GM18868 (cell line): Measurements from ENCODE around the gene C19orf44.

ENCODE experiments used
- ATAC-seq: cut with Tn5 transposase; IDR thresholded peaks from one replicate; pipeline ENCODE4 v1.9.1; 2021; ENCODE audit warnings: mild to moderate bottlenecking, moderate library complexity; ENCODE audit not compliant: unreplicated experiment

Gene C19orf44

GRCh38 chr19:16516381-16516780 lies 20.2 kb downstream of the C19orf44 start:
- no peak for ATAC-seq

DNA sequence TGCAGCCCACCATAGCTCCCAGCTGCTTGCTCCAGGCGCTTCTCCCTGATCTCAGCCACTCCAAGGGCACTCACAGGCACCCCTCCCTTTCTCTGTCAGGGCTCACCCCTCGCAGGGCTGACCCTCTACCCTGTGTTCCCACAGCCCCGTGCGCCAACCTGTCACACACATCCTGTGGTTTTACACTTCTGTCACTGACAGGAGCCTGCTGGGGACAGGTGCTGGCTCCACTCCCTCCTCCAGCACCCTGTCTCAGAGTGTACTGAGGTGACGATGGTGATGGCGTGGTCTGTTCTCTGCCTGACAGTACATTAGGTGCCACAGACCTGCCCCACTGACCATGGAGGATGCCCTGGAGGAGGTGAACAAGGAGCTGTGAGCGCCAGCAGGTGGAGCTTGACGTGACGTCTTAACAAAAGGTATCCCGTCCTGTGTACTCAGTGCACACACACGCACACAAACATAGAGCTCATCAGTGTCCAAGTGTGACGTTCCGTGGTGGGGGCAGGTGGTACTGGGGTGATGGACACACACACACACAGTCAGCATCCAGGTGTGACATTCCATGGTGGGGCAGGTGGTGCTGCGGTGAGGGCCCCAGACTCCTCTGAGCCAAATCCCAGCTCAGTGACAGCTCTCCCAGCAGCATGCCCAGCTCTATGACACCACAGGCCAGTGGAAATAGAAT lies 20.9 kb downstream of the C19orf44 start:
- no peak for ATAC-seq

GRCh38 chr19:16518061-16518460 lies 21.9 kb downstream of the C19orf44 start:
- ATAC-seq, result no peak

DNA sequence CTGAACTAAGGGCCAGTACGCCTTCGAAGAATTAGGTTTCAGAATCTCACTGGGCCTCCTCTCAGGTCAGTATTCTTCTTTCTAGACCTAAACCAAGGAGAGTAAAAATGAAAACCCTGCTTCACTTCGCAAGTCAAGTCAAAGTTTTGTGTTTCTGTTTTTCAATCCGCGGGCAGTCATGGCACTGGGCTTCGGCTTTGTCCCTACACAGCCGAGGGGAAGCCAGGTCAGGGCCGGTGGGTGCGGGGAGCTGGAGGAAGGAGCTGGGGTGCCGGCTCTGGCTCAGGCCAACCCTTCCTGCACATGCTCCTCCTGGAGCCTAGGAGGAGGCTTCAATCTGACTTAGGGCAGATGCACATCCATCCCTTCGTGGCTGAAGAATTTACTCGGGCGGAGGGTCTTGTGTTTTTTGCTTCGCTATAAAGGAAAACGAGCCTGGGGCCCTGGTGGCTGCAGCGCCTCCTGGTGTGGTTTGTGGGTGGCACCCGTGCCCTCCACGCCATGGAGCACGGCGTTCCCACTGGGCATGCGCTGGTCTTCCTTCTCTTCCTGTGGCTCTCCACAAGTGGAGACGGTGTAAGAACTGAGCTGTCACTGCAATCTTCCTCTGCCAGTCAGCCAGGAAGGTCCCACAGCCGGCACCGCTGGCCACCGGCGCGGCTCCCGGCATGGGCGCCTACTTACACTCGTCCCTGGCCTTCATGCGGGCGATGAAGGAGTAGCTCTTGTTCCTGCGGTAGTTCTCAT lies 22.5 kb downstream of the C19orf44 start:
- ATAC-seq, result no peak

- no peak for ATAC-seq
Measured at GRCh38 chr19:16519230-16519687, 23.1 kb downstream of the C19orf44 start.

DNA sequence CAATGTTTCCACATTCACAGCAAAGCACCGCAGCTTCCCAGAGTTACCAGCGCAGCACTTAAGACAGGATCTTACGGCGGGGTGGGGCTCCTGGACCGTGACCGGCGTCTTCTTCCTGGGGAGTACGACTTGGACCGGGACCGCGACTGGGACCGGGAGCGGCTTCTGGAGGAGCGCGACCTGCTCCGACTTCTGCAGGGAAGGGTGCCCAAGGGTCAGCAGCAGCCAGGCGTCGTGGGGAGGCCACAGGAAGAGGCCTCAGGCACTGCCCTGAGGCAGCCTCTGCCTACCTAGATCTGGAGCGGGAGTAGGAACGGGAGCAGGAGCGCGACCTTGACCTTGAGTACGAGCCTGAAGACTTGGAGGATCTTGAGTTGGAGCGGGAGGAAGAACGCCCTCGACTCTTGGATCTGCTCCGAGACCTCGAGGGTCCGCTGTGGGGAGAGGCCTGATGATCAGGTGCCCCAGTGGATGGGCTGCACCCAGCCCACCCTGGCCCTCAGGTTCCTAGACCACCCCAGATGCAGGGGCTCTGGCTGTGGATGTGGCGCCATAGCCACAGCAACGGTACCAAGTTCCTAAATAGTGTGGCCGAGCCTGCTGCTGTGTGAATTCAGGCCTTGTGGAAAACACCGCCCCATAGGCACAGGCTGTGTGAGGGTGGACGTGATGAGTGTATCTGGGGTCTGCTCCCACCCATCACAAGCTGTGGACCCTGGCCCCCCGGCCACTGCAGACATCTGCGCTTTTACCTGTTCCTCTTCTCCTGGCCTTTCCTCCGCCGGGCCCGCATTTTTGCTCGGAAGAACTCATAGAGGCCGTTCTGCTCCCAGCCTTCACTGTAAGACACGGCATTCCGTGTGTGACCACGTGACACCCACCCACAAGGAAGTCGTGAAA lies 24.1 kb downstream of the C19orf44 start:
- no peak for ATAC-seq

GRCh38 chr19:16520986-16521624 lies 24.9 kb downstream of the C19orf44 start:
- no peak for ATAC-seq

DNA sequence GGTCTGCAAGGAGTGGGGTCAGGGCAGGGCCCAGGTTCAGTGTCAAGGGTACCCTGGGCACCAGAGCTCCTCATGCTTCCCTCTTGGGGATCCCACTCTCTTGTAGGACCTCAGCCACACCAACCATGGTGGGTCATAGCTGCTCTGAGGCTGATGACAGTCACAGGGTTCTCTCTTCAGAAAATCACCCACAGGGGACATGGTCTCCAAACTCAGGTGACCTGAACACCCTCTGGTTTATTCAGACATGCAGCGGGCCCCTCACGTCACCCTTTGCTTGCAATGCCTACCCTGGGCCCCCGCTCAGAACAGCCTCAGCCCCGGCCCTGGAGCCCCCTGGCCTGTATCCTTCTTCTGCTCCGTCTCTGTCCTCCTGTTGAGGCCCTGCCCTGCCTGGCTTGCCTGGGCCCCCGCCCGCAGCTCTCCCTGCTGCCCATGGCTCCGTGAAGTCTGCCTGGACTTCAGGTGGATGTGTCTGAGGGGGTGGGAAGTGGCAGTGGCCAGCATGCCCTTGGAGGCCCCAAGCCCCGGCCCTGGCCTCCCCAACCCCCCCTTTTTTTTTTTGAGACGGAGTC lies 25.6 kb downstream of the C19orf44 start:
- no peak for ATAC-seq

- ATAC-seq, result no peak
Measured at GRCh38 chr19:16522559-16523377, 26.6 kb downstream of the C19orf44 start.

DNA sequence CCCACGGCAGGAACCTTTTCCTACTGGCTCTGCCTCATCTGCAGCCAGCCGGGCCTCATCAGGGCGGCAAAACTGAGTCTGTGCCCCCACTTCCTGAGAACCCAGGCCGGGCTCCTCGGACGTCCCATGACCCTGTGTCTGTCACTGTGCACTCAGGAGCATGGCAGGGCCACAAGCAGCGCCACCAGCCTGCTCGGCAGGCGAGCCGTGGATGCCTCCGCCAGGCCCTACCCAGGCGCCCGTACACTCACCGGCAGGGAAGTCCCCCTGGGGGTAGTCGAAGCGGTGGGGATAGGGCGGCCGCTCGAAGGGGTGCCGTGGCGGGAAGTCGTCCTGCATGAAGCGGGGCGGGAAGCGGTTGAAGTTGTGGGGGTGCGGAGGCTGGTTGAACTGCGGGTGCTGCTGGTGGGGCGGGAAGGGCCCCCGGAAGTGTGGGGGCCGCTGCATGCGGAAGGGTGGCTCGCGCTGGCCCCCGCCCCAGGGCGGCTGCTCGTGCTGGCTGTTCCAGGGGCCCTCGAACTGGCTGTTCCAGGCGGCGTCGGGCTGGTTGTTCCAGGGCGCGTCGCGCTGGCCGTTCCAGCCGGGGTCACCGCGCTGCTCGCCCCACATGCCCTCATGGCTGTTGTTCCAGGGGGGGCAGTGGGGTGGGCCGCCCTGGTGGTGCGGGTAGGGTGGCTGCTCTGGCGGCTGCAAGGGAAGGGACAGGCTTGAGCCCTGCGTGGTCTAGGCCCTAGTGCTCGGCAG lies 29.0 kb downstream of the C19orf44 start:
- ATAC-seq, result no peak

- no peak for ATAC-seq
Measured at GRCh38 chr19:16525751-16526481, 29.7 kb downstream of the C19orf44 start.

GRCh38 chr19:16527334-16527935 lies 31.2 kb downstream of the C19orf44 start:
- no peak for ATAC-seq

- ATAC-seq, result no peak
Measured at GRCh38 chr19:16527971-16528521, 31.9 kb downstream of the C19orf44 start.

DNA sequence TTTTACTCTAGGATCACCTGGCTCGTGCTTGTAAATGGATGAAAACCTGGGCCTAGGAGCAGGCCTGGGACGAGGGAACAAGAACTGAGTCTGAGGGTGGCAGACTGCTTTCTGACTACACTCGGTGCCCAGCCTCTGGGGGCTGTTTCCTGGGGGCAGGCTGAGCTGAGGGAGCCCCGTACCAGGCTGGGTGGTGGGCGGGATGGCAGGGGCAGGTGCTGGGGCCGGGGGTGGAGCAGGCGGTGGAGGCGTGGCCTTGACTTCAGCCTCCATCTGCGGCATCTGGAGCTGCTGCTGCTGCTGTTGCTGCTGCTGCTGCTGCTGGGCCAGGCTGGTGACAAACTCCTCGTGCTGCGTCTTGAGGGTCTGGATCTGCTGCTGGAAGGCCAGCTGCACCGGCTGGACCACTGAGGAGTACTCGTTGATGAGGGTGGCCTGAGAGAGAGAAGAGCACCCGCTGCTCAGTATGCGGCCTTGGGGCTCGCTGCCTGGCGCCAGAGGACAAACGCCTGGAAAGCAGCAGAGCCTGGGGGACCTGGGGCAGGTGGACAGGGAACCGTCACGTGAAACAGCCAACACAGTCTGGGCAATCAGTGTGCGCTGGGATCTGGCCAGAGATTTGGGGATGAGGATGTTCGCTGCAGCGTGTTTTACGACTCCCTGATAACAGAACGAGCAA lies 33.4 kb downstream of the C19orf44 start:
- ATAC-seq, result no peak

- no peak for ATAC-seq
Measured at GRCh38 chr19:16530540-16531379, 34.6 kb downstream of the C19orf44 start.

DNA sequence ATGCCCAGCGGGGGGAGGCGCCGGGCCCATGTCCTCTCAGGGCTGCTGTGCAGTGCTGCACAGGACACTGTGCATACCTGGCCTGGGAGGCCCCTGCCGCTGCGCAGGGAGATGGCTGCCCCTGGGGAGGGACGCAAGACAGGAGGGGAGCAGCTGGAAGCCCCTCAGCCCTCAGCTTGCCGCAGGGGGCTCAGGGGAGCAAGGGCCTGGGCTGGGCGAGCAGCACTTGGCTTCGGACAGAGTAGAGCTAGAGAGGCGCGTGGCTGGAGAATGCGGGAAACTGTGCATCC lies 35.1 kb downstream of the C19orf44 start:
- no peak for ATAC-seq
